ENCODE results near the gene HOXD10.

GRCh38 chr2:176159663-176160250 lies 43.2 kb downstream of the HOXD10 start:
- TF ChIP-seq CTCF (IDR thresholded peaks at IDR 0.05) (no peak), POLR2A (IDR thresholded peaks at IDR 0.05) (no peak), EP300 (IDR thresholded peaks at IDR 0.05) (no peak)

All from ovary (tissue), 3 donors.